Liver (tissue), 3 donors: ENCODE data around the gene RGL1.

Experiments
- JUND ChIP-seq, 2 donors: IDR thresholded peaks; 2 replicates each; pipeline ENCODE4 v1.6.1; 2016; ENCODE audit warnings: antibody characterized with exemption in 2 of 2
- RAD21 ChIP-seq, 2 donors: IDR thresholded peaks; 2 replicates each; pipeline ENCODE4 v1.6.1; 2016; ENCODE audit warnings: antibody characterized with exemption in 2 of 2, mild to moderate bottlenecking in 2 of 2
- REST ChIP-seq: IDR thresholded peaks from 2 replicates; pipeline ENCODE4 v1.6.1; 2016; ENCODE audit warnings: antibody characterized with exemption, mild to moderate bottlenecking
- TAF1 ChIP-seq: conservative IDR thresholded peaks from 2 replicates; pipeline ENCODE4 v1.6.1; 2016; ENCODE audit warnings: antibody characterized with exemption, mild to moderate bottlenecking
- YY1 ChIP-seq: IDR thresholded peaks from 2 replicates; pipeline ENCODE4 v1.6.1; 2016; ENCODE audit warnings: antibody characterized with exemption, mild to moderate bottlenecking
- TF ChIP-seq, protein P1 (sequence below): IDR thresholded peaks from 2 replicates; pipeline ENCODE4 v1.6.1; 2016; ENCODE audit warnings: antibody characterized with exemption
- TF ChIP-seq, protein P2 (sequence below): fragments of 150-350 bp; IDR thresholded peaks from 2 replicates; pipeline ENCODE4 v1.5.1; 2017; ENCODE audit warnings: improper control_type of control experiment, low read depth, low read length; ENCODE audit not compliant: missing input control
- TF ChIP-seq, protein P3 (sequence below): IDR thresholded peaks from 2 replicates; pipeline ENCODE4 v1.6.1; 2016; ENCODE audit warnings: antibody characterized with exemption
- donor health status: healthy.
- donor health status: healthy.

- TF ChIP-seq, protein P1, sequence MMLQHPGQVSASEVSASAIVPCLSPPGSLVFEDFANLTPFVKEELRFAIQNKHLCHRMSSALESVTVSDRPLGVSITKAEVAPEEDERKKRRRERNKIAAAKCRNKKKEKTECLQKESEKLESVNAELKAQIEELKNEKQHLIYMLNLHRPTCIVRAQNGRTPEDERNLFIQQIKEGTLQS = no peak
- TF ChIP-seq, protein P2, sequence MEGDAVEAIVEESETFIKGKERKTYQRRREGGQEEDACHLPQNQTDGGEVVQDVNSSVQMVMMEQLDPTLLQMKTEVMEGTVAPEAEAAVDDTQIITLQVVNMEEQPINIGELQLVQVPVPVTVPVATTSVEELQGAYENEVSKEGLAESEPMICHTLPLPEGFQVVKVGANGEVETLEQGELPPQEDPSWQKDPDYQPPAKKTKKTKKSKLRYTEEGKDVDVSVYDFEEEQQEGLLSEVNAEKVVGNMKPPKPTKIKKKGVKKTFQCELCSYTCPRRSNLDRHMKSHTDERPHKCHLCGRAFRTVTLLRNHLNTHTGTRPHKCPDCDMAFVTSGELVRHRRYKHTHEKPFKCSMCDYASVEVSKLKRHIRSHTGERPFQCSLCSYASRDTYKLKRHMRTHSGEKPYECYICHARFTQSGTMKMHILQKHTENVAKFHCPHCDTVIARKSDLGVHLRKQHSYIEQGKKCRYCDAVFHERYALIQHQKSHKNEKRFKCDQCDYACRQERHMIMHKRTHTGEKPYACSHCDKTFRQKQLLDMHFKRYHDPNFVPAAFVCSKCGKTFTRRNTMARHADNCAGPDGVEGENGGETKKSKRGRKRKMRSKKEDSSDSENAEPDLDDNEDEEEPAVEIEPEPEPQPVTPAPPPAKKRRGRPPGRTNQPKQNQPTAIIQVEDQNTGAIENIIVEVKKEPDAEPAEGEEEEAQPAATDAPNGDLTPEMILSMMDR = no peak
- TF ChIP-seq YY1 (no peak), REST (no peak), JUND (IDR thresholded peaks at IDR 0.05) (no peak), TAF1 (no peak), RAD21 (IDR thresholded peaks at IDR 0.05) (no peak)
- TF ChIP-seq, protein P3, sequence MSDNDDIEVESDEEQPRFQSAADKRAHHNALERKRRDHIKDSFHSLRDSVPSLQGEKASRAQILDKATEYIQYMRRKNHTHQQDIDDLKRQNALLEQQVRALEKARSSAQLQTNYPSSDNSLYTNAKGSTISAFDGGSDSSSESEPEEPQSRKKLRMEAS = no peak
Observed at GRCh38 chr1:183840140-183840539, 35.2 kb downstream of the RGL1 start.
